Osteoblast (primary cell): ENCODE data around the gene AMOTL2. TPM values are rescaled to one million over a fixed set of nuclear protein-coding genes. Genes with fewer than 3 reads are reported as not detected.

Source experiments
- DNase-seq: peaks from one replicate; pipeline ENCODE4 v3.0.0; 2011; ENCODE audit warnings: low spot score, mixed read lengths; ENCODE audit not compliant: insufficient read length; ENCODE audit errors: missing footprints
- H2AFZ ChIP-seq: 2 replicates; pipeline ENCODE4 v1.6.0; 2011; ENCODE audit warnings: mild to moderate bottlenecking, low read length
- H3K27ac ChIP-seq: 2 replicates; pipeline ENCODE4 v1.5.1; 2011; ENCODE audit warnings: mild to moderate bottlenecking, low read depth, low read length, moderate library complexity
- H3K27me3 ChIP-seq: 2 replicates; pipeline ENCODE4 v1.6.0; 2012; ENCODE audit warnings: mild to moderate bottlenecking, control low read depth, inconsistent platforms, low read length, moderate library complexity; ENCODE audit not compliant: insufficient read depth
- H3K36me3 ChIP-seq: 2 replicates; pipeline ENCODE4 v1.5.1; 2011; ENCODE audit warnings: mild to moderate bottlenecking, low read length, control low read depth, moderate library complexity; ENCODE audit not compliant: insufficient read depth
- H3K4me1 ChIP-seq: 2 replicates; pipeline ENCODE4 v1.5.1; 2011; ENCODE audit warnings: mild to moderate bottlenecking, low read length, control low read depth, moderate library complexity; ENCODE audit not compliant: insufficient read depth
- H3K4me2 ChIP-seq: 2 replicates; pipeline ENCODE4 v1.6.0; 2011; ENCODE audit warnings: mild to moderate bottlenecking, low read length; ENCODE audit not compliant: insufficient read depth
- H3K4me3 ChIP-seq: fragments of 200-600 bp; sonication (generic); 3 replicates; pipeline ENCODE4 v1.5.1; 2012; ENCODE audit warnings: mild to moderate bottlenecking, low read length, inconsistent platforms; ENCODE audit not compliant: insufficient read depth
- H3K79me2 ChIP-seq: 2 replicates; pipeline ENCODE4 v1.6.0; 2012; ENCODE audit warnings: mild to moderate bottlenecking, low read length, control low read depth, inconsistent platforms; ENCODE audit not compliant: insufficient read depth
- H3K9me3 ChIP-seq: 2 replicates; pipeline ENCODE4 v1.5.1; 2011; ENCODE audit warnings: low read depth, low read length, control low read depth
- H4K20me1 ChIP-seq: 2 replicates; pipeline ENCODE4 v1.6.0; 2012; ENCODE audit warnings: mild to moderate bottlenecking, low read length, control low read depth; ENCODE audit not compliant: insufficient read depth
- total RNA-seq: library from RNA; depleted of rRNA; stranded (reverse); fragments of >200 nt; gene quantifications from 2 replicates; pipeline ENCODE4 v1.2.3, GENCODE V29; 2012
- TF ChIP-seq, protein P1 (sequence below): IDR thresholded peaks from 2 replicates; pipeline ENCODE4 v1.5.1; 2011; ENCODE audit warnings: mild to moderate bottlenecking, low read depth, low read length, moderate library complexity; ENCODE audit errors: extremely low read depth

AMOTL2 gene
- total RNA-seq, 1 donor, result 300 TPM

DNA sequence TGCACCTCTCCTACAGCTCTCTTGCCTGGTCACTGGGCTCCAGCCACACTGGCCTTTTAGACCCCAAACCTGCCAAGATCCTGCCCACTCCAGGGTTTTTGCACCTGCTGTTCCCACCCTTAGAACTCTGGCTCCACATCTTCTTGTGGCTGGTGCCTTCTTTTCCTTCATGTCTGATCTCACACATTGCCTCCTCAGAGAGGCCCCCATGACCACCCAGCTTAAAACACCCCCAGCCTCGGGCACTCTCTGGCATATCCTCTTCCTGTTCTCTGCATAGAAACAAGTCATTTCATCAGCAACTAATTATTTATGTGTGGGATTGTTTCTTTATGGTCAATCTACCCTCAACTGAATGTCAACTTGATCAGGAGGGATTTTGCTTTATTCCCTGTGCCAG lies 14.0 kb upstream of the AMOTL2 start:
- Histone ChIP-seq H3K36me3 (no peaks in the 10 kb centered on the region), H3K9me3 (peaks cover 3% of the 10 kb centered on the region), H3K79me2 (no peaks in the 10 kb centered on the region), H4K20me1 (no peaks in the 10 kb centered on the region), H3K27ac (no peak overlapping the region), H3K4me3 (no peak overlapping the region), H3K4me2 (no peak overlapping the region), H3K4me1 (peaks cover 14% of the 10 kb centered on the region), H3K27me3 (no peaks in the 10 kb centered on the region), H2AFZ (no peak overlapping the region)
- TF ChIP-seq, protein P1, sequence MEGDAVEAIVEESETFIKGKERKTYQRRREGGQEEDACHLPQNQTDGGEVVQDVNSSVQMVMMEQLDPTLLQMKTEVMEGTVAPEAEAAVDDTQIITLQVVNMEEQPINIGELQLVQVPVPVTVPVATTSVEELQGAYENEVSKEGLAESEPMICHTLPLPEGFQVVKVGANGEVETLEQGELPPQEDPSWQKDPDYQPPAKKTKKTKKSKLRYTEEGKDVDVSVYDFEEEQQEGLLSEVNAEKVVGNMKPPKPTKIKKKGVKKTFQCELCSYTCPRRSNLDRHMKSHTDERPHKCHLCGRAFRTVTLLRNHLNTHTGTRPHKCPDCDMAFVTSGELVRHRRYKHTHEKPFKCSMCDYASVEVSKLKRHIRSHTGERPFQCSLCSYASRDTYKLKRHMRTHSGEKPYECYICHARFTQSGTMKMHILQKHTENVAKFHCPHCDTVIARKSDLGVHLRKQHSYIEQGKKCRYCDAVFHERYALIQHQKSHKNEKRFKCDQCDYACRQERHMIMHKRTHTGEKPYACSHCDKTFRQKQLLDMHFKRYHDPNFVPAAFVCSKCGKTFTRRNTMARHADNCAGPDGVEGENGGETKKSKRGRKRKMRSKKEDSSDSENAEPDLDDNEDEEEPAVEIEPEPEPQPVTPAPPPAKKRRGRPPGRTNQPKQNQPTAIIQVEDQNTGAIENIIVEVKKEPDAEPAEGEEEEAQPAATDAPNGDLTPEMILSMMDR, result no peak
- no peak for DNase-seq

DNA sequence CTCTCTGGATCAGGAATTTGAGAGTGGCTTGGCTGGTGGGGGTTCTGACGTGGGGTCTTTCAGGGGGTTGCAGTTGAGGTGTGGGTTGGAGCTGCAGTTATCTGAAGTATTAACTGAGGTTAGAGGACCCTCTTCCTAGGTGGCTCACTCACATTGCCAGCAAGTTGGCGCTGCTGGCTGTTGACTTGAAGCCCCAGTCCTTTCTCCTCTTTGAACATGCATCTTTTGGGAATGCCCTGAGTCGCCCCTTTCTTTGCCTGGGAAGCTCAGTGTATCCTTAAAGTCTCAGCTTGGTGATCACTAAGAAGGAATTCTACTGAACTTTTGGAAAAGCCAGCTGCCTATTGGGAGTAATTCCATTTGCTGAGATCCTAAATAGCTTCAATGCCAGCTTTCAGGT lies 13.0 kb upstream of the AMOTL2 start:
- H3K79me2 ChIP-seq, result no peaks in the 10 kb centered on the region
- H3K9me3 ChIP-seq, result peaks cover 3% of the 10 kb centered on the region
- TF ChIP-seq, protein P1, result no peak
- H2AFZ ChIP-seq, result no peak overlapping the region
- H4K20me1 ChIP-seq, result no peaks in the 10 kb centered on the region
- H3K4me3 ChIP-seq, result no peak overlapping the region
- no peaks in the 10 kb centered on the region for H3K36me3 ChIP-seq
- no peak for DNase-seq
- H3K27ac ChIP-seq, result no peak overlapping the region
- H3K27me3 ChIP-seq, result no peaks in the 10 kb centered on the region
- H3K4me2 ChIP-seq, result no peak overlapping the region
- peaks cover 4% of the 10 kb centered on the region for H3K4me1 ChIP-seq

DNA sequence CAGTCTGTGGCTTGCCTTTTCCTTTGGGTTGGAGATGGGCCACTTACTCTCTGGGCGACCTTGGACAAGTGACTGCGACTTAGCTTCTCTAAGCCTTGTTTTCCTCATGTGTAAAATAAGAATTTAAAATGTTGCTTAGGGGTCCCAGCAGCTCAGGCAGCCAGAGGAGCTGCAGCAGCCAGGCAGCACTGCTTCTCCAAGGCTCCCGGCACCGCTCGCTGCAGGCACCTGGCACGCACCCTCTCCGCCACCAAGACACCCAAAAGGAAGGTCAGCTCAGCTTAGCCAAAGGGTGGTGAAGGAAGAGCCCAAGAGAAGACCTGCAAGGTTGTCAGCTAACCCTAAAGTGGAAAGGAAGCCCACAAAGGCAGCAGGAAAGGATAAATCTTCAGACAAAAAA lies 10.7 kb upstream of the AMOTL2 start:
- no peaks in the 10 kb centered on the region for H3K4me1 ChIP-seq
- no peaks in the 10 kb centered on the region for H4K20me1 ChIP-seq
- H3K4me2 ChIP-seq, result no peak overlapping the region
- no peak for DNase-seq
- H3K27me3 ChIP-seq, result no peaks in the 10 kb centered on the region
- H3K4me3 ChIP-seq, result no peak overlapping the region
- peaks cover 3% of the 10 kb centered on the region for H3K9me3 ChIP-seq
- H3K27ac ChIP-seq, result no peak overlapping the region
- H2AFZ ChIP-seq, result no peak overlapping the region
- no peaks in the 10 kb centered on the region for H3K36me3 ChIP-seq
- H3K79me2 ChIP-seq, result no peaks in the 10 kb centered on the region
- TF ChIP-seq, protein P1, result no peak

DNA sequence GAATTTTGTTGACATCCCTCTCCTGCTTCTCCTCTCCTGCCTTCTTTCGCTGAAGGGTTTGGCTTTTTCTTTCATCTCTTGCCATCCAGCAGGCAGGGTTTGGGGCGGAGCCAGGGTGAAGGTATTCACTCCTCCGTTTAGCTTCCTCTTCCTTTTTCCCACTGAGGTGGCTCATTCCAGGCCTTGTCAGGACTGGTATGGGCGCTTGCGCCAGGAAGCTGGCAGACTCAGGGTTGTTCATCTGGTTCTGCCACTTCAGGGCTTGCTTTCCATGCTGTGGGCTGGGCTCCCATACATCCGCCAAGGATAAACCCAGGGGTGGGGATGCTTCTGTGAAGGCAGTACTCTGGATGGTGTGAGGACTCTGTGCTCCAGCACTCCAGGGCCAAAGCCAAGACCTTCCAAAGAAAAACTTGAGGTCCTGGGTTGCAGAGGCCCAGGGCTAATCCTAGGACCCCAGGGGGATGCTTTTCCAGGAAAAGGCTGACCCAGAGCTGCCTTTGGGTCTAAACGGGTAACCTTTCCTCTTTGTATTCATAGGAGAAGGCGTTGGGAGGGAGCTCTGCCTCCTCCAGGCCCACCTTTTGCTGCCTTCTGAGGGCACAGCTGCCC lies 7.7 kb upstream of the AMOTL2 start:
- H3K4me3 ChIP-seq, result no peak overlapping the region
- TF ChIP-seq, protein P1, result no peak
- no peaks in the 10 kb centered on the region for H4K20me1 ChIP-seq
- no peaks in the 10 kb centered on the region for H3K79me2 ChIP-seq
- H2AFZ ChIP-seq, result no peak overlapping the region
- H3K27ac ChIP-seq, result no peak overlapping the region
- no peaks in the 10 kb centered on the region for H3K27me3 ChIP-seq
- no peak overlapping the region for H3K4me2 ChIP-seq
- DNase-seq, result no peak
- no peaks in the 10 kb centered on the region for H3K4me1 ChIP-seq
- no peaks in the 10 kb centered on the region for H3K36me3 ChIP-seq
- H3K9me3 ChIP-seq, result no peaks in the 10 kb centered on the region
